GM19468 (cell line): ENCODE measurements around the gene THSD7A.

Experiments used
- ATAC-seq: cut with Tn5 transposase; IDR thresholded peaks from one replicate; pipeline ENCODE4 v1.9.1; 2021; ENCODE audit warnings: mild to moderate bottlenecking, moderate library complexity, moderate number of reproducible peaks; ENCODE audit not compliant: unreplicated experiment; ENCODE audit errors: extremely low read depth

The THSD7A gene

GRCh38 chr7:11818281-11818680 lies 13.7 kb downstream of the THSD7A start:
- ATAC-seq, result no peak

GRCh38 chr7:11817111-11817740 lies 14.8 kb downstream of the THSD7A start:
- no peak for ATAC-seq

GRCh38 chr7:11811709-11812108 lies 20.3 kb downstream of the THSD7A start:
- no peak for ATAC-seq

- no peak for ATAC-seq
Measured at GRCh38 chr7:11810043-11810625, 21.9 kb downstream of the THSD7A start.

- no peak for ATAC-seq
Measured at GRCh38 chr7:11807000-11807399, 25.0 kb downstream of the THSD7A start.

- ATAC-seq, result no peak
Measured at GRCh38 chr7:11804621-11805020, 27.4 kb downstream of the THSD7A start.

- no peak for ATAC-seq
Measured at GRCh38 chr7:11795231-11795630, 36.8 kb downstream of the THSD7A start.

- no peak for ATAC-seq
Measured at GRCh38 chr7:11792166-11792565, 39.8 kb downstream of the THSD7A start.

GRCh38 chr7:11788568-11788967 lies 43.4 kb downstream of the THSD7A start:
- no peak for ATAC-seq

GRCh38 chr7:11787534-11787933 lies 44.5 kb downstream of the THSD7A start:
- no peak for ATAC-seq

GRCh38 chr7:11786186-11786585 lies 45.8 kb downstream of the THSD7A start:
- ATAC-seq, result no peak

GRCh38 chr7:11784769-11785536 lies 47.0 kb downstream of the THSD7A start:
- ATAC-seq, result no peak

GRCh38 chr7:11779864-11780674 lies 51.9 kb downstream of the THSD7A start:
- no peak for ATAC-seq

GRCh38 chr7:11776039-11776438 lies 56.0 kb downstream of the THSD7A start:
- ATAC-seq, result no peak

- no peak for ATAC-seq
Measured at GRCh38 chr7:11775401-11775800, 56.6 kb downstream of the THSD7A start.

- no peak for ATAC-seq
Measured at GRCh38 chr7:11768263-11768662, 63.7 kb downstream of the THSD7A start.

- no peak for ATAC-seq
Measured at GRCh38 chr7:11767148-11767547, 64.8 kb downstream of the THSD7A start.

GRCh38 chr7:11760372-11760771 lies 71.6 kb downstream of the THSD7A start:
- ATAC-seq, result no peak

GRCh38 chr7:11758627-11759111 lies 73.3 kb downstream of the THSD7A start:
- no peak for ATAC-seq

- ATAC-seq, result no peak
Measured at GRCh38 chr7:11757153-11757552, 74.8 kb downstream of the THSD7A start.

- ATAC-seq, result no peak
Measured at GRCh38 chr7:11754933-11755332, 77.1 kb downstream of the THSD7A start.
